Hematopoietic multipotent progenitor cell treated with erythropoietin and hydrocortisone succinate and interleukin-3 and kit ligand, for 6 days (in vitro differentiated cells): ENCODE data around the gene AP2B1.
"Not testable (repeated sequence)": the region's sequence is repeated elsewhere in the genome, so short reads cannot be mapped to it uniquely, and the experiment has no call there.

Experiments
- DNase-seq: peaks from one replicate; pipeline ENCODE4 v3.0.0-alpha.2; 2015

AP2B1 gene

DNA sequence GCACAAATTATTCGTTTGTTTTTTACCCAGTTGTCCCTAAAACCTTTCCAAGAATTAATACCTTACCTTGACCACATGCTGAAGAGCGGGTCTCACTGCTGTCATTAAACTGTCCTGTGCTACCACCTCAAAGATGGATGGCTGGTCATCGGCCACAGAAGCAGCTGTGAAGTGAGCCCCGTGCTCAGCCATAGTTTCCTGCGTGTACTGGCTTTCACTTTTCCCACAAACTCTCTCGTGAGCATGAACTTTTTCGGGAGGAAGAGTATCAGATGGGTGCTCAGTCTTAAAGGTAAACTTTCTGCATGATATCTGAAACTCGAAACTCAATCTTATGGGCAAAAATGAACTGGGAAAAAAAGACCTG, 9.3 kb upstream of the AP2B1 start:
- DNase-seq, result peak; percentile 44

DNA sequence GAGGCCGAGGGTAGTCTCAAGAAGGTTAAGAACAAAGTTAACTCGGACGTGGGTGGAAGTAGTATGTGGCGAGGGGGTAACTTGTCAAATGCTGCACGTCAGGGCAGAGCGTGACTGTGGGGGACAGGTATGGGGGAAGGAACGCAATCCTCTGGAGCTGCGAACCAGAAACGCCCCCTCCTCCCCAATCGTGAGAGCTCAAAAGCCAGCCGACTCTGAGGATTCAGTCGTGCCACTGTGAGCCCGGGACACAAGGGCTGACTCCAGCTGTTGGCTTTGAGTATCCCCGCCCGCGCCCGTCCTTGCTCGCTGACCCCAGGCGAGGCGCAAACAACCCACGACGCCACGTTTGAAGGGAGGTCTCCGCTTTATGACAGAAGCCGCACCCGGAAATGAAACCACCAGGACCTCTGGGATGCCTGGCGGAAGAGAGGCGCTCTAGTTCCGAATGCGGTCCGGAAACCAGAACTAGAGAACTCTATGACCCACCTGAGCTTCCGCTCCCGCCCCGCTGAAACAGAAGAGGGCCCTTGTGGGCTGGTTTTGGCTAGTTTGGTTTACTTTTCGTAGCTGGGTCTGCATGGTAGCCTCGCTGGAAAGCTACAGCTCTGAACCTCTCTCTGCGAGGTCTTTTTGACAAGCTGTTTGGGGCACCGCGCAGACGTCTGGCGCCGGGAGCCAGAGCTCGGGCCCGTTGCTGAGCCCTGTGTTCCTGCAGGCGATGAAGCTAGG, 8.8 kb upstream of the AP2B1 start, which contains the start of gene PEX12:
TSS of gene PEX12 (minus strand) at position 375 of the 732 bp plus-strand sequence. CDS start 550 bp downstream, outside the sequence.
- DNase-seq, result peak; percentile 98

DNA sequence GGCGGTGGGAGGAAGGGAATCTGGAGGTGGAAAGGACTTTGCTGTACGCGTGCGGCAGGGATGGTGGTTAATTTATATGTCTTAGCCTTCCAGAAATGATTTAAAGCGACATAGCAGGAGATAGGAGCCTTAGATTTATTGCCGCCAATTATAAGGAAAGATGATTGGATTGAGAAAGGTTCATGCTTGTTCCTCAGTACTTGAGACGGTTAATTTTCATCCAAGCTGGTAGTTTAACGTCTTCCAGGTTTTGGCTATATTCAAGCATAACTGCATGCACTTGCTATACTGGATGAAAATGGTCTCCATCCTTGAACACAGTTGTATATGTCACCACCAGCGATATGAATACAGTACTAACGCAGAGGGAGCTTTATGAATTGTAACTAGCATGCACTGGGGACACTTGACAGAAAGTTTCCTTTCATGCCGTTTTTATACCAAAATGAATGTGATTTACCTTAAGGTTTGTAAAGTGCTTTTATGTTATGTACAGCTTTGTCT, 8.1 kb upstream of the AP2B1 start:
- DNase-seq, result peak; percentile 44

DNA sequence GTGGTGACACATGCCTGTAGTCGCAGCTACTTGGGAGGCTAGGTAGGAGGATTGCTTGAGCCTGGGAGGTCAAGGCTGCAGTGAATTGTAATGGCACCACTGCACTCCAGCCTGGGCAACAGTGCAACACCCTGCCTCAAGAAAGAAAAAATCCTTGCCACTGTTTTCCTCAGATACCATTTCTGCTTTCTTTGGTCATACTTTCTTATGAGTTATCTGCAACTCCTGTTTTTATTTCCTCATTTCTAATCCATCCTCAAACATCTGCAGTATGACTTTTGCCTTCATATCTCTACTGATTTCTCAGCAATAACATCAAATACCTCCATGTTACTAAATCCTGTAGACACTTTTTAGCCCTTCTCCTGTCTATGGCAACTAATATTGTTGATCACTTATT, 3.1 kb upstream of the AP2B1 start:
- DNase-seq, result no peak

DNA sequence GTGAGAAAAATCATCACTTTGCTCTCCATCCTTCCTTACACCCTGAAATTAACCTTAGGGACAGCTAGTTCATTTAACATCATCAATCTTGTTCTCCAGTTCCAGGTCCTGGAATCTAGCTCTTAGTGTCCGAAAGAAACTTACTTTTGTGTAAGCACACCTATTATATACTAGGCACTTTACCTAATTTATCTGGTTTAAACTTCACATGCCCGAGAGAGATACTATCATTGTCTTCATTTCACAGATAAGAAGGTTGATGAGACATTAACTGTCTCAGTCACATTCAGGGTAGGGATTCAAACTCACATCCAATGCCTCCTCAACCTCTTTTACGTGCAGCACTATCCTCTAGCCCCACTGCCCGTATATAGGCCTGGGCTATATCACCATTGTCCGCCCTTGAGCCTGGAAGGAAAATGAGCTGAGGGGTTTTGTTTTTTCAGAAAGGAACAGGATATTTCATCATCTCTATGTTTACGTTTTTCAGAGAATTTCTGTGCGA, 501 bp upstream of the AP2B1 start:
- DNase-seq, result no peak

DNA sequence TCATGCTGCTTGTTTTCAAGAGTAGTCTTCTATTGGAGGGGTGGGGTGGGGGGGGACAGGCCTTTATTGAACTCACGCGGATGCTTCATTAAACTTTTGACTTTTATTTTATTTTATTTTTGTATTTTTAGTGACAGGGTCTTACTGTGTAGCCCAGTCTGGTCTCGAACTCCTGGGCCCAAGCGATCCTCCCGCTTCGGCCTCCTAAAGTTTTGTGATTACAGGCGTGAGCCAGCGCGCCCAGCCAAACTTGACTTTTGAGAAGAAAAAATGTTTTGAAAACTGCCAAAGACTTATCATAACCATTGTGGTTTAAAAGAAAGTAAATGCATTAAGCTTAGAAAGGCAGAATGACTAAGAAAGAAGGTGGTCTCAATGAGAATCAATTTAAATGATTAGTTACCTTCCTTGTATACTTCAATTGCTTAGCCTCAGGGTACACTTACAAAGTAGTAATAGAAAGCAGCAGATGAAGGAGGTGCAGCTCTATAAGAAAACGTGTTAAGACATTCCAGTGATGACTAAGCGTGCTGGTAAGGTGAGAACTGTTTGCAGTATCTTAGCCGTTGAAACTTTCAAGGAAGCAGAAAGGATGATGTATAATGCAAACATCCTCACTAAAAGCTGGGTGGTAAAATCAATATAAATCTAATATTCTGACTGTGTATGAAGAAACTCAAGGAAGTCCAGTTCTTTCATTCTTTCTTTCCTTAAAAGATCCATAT, 1.2 kb downstream of the AP2B1 start:
- DNase-seq, result peak; percentile 44

DNA sequence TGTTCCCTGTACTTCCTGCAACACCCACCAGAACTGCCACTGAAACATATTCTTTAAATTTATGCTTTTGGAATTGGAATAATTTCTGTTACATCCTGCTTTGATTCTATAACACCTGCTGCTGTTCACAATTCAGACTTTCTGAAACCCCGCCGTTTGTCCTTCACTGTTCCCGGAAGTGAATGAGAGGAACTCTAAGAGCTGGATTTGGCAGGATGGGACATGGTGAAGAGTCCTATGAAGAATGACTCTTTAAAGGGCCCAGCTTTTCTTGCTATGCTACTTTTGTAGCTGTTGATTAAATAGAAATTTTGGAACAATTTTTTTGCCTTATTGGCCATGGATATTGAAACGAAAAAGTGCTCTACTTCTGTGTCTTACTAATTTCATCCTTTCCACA, 8.9 kb downstream of the AP2B1 start:
- DNase-seq, result no peak

DNA sequence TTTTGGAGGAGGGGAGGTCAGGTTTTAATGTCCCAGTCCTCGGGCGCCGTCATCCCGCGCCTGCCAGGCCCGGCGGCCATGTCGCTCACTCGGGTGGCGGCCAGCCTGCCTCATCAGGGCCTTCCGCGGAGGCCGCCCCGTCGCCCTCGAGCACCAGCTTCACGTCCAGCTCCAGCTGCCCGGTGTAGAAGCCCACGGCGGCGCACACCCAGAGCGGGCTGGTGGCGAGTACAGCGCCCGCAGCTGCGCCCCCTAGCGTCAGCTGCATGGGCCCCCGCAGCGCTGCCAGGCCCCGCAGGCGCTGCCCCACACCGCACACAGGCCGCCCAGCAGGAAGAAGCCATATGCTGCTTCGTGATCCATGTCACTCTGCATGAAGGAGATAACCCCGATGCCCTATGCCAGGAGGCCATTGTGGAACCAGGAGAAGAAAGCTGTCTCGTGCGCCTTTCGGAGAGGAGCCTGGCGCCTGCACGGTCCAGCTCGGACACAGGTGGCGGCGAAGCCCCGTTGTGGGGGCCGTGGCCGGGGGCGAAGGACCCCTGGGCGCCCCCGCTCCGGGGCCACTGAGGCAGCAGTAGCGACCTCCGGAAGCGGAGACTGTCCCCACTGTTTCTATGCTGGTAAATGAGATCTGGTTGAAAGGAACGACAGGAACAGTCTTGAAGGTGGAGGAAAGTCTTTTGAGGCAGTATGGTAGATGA, 9.6 kb downstream of the AP2B1 start:
- no peak for DNase-seq

DNA sequence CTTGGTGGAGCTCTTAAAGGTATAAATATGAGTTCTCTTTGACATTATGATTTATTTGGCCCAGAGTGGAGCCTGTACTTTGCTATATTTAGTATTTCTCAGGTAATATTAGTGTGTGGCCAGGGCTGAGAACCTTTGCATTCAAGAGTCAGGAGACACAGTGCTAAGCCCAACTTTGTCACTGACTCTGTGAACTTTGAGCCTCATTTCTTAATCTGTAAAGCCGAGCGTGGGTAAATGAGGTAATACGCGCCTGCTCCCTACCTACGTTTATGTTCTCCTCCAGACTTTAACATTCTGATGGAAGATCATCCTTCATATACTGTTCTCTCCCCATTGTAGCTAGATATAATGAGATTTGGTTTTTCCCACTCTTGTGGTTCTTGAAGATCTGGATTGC, 10.5 kb downstream of the AP2B1 start:
- no peak for DNase-seq

DNA sequence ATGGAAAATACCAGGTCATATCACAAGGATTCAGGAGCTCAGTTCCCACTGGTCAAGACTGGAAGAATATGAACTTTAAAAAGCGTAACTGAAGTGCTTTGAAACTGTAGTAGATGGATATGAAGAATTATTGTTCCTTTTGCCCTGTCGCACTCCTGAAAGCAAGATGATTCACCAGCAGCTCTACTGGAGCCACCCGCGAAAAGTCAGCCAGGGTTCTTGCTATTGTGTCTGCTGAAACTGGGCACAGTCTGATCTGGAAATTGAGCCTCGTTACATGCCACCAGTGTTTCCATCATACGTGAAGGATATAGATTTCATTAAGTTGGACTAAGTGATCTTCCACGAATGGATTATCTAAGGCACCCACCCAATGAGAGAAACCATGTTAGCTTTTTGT, 16.6 kb downstream of the AP2B1 start:
- no peak for DNase-seq

DNA sequence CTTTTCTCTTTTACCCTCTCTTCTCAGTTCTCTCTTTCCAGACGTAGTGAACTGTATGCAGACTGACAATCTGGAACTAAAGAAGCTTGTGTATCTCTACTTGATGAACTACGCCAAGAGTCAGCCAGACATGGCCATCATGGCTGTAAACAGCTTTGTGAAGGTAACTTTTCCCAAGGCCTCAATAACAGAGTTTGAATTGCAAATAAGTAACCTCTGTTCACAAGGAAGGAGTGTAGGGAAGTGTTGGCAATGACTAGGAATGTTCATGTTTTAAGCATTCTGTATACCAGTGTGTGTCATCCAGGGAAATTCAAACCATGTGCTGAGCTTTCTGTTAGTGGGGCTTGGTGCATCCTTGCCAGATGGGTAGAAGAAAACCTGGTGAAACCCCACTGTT, 18.6 kb downstream of the AP2B1 start:
- DNase-seq, result no peak

DNA sequence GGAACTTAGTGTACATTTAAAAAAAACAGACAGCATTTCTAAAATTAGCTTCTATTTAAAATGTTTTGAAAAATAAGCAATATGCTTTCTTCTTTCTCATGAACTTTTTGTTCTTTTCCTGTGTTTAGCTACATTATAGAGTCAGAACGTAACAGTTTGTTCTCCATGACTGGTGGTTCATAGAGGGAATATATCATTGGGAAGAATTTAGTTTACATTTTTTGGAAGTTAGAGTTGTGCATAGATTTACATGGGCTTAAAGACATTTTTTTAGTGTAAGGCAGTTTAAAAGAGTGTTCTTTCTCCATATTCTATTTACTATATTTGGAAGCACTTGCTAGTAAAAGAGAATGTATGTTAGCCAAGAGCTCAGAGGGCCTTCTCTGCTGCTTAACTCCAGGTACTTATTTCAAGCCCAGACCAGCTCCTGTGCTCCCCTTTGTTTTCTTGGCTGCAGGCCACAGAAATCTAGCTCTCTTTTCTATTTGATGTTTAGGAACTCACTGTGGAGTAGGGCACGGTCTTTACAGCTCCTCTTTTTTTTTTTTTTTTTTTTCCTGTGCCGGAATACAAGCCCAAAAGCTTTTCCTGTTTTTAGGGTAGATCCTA, 20.2 kb downstream of the AP2B1 start:
- DNase-seq, result no peak

DNA sequence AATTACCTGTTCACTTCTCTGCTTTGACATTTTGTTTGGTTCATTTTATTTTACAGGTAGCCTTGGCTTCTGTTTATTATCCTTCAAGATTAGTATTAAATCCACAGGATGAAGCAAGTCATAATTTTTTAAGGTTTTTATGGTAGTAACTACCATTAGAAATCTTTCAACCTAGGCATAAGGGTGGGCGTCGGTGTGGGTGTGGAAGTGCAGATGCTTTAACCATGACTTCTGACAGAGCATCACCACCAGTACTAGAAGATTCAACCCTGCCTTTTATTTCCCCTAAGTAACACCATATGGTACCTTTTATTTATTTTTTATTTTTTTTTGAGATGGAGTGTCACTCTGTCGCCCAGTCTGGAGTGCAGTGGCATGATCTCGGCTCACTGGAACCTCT, 22.7 kb downstream of the AP2B1 start:
- no peak for DNase-seq

DNA sequence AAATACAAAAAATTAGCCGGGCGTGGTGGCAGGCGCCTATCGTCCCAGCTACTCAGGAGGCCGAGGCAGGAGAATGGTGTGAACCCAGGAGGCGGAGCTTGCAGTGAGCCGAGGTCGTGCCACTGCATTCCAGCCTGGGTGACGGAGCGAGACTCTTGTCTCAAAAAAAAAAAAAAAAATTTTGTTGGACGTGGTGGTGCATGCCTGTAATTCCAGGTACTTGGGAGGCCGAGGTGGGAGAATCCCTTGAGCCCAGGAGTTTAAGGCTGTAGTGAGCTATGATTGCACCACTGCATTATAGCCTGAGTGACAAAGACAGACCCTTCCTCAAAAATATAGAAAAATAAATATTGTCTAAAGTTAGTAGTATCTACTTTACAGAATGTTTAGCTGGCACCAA, 23.6 kb downstream of the AP2B1 start:
- not testable (repeated sequence) for DNase-seq

DNA sequence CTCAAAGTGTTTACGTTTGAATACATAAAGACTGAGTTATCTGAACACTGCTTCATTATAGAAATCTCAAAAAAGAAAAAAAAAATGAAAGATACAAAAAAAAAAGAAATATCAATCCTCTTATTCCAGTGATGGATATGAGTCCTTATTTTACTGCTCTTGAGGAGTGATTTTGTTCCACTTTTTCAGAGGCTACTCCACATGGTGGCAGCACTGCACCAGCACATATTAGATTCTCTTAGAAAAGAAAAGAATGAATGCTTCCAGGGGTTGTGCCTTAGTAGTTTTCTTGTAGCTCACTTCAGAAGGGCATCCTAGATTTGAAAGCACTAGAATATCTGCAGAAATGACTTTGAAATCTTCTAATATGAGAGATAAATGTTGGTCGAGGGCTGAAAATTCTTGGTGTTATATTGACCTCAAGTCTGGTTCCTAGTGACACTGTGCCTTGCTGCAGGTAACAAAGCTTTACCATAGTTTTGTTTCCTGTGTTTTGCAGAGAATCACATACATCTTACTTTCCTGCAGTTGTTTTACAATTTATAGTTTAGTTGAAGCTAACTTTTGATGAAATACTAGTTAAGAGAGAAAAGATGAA, 25.9 kb downstream of the AP2B1 start:
- peak; percentile 79 for DNase-seq

DNA sequence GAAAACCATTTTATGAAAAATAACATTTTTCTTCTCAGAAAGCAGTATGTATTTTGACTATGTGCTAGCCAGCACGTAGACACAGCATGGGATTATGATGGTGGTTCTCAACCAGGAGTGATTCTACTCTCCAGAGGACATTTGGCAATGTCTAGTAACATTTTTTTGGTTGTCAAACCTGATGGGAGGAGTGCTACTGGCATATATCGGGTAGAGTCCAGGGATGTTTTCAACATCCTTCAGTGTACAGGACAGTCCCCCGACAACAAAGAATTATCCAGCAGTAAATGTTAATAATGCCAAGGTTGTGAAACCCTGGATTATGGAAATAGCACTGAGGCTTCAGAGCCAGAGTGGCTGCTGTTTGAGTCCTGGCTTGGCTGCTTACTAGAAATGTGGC, 27.7 kb downstream of the AP2B1 start:
- no peak for DNase-seq

DNA sequence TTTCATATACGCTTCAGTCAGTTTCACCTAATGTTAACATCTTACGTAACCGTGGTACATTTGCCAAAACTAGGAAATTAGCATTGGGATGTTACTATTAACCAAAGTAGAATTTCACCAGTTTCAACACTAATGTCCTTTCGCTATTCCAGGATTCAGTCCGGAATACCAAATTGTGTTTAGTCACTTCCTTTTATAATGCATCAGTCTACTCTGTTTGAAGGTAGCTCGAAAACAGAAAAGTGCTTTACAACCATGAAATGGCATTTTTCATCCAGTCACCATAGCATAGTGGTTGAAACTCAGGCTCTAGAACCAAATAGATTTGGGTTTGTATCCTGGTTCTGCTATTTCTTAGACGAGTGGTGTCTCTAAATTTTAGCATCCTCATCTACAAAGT, 29.4 kb downstream of the AP2B1 start:
- no peak for DNase-seq

DNA sequence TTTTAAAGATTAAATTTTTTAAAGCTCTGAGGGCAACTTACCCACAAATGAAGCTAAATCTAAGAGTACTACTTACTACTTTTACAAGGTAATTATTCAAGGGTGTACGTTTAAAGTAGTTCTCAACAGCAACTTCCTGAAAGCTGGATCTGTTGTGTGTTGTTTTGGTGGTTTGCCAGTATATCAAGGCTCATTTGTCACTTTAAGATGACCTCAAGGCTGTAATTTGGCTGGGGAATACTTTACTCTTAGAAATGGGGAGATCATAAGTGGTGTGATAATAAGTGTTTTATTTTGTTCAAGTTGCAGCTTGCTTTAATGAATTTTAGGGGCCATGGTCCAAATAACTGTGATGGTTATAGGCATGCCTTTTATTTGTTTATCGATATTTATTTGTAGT, 30.4 kb downstream of the AP2B1 start:
- DNase-seq, result peak; percentile 7

DNA sequence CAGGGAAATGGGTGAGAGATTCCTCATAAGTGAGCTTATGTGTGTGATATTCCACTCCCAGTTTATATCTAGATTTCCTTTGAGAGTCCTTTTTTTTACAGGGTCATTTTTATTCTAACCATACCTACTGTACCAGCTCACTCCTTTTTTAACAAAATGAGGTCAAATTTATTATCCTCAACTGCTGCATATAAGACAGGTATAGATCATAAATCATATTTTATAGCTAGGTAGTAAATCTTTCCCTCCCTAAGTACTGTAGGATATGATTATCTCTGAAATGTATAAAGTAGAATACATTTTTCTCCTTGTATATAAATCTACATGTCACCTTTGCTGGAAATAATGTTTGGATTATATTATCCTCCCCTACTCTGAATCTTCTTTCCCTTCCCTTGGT, 31.5 kb downstream of the AP2B1 start:
- no peak for DNase-seq

DNA sequence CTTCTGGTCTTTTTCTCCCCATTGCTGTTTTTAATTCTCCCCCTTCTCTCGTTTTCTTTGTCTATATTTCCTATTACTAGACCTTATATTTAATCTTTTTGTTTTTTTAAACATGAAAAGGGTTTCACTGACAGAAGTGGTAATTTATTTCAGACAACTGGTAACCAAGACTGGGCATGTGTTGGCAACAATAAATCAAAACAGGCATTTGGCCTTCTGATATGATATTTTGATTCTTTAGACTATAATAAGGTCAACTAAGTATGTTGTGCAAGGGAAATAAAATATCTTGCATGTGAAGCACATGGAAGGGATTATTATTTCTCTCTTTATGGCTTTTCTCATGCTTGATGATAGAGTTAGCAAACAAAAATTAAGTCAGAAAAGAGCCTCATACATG, 34.6 kb downstream of the AP2B1 start:
- no peak for DNase-seq

DNA sequence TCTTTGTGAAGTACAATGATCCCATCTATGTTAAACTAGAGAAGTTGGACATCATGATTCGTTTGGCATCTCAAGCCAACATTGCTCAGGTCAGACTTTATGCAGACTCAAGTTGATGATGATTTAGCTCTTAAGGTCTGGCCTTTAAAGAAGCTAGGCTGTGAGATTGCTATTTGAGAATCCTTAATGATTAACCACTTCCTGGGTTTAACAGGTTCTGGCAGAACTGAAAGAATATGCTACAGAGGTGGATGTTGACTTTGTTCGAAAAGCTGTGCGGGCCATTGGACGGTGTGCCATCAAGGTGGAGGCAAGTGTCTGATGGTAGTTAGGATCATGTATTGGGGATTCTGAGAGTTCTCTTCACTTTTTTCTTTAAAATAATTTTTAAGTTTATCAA, 40.3 kb downstream of the AP2B1 start:
- DNase-seq, result no peak

DNA sequence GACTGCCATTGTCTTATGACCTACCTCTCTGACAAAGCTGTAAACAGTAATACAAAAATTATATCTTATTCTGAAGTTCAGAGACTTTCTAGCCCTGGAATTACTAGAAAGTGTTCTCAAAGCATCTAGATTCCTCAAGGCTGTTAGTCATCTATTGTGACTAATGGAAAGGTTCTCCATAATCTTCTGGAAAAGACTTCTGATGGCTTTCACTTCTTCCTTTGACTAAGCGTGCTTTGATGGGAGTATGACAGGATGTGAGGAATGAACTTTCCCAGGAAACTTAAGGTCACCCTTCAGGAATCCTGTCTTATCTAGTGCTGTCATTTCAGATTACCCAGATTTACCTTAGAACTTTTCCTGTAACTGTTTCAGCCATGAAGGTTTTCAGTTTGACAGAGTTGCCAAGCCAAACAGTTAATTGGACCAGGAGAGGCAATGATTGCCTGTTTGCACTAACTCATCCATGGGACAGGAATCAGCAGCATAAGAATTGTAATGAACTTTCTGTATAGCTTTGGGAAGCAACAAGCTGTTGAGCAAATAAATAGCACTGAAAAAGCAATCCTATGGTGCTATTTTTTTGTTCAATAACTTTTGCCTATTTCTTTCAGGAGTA, 43.5 kb downstream of the AP2B1 start:
- DNase-seq, result no peak
